ENCODE measurements around the gene AP1AR.

AP1AR gene

GRCh38 chr4:112282860-112283667, 51.5 kb downstream of the AP1AR start:
- Histone ChIP-seq H3K9me3 (ENCODE audit: low read length) (peaks cover 3% of the 10 kb centered on the region; the same call in 1 of the 2 replicates), H3K4me1 (ENCODE audit: insufficient read depth, low read length, severe bottlenecking) (peaks cover 78% of the 10 kb centered on the region), H4K20me1 (ENCODE audit: insufficient read depth, low read length) (no peaks in the 10 kb centered on the region), H3K9ac (ENCODE audit: low read length) (peak overlapping the region; percentile 100), H3K27ac (ENCODE audit: low read depth, low read length, poor library complexity, severe bottlenecking) (peak overlapping the region; percentile 99), H2AFZ (ENCODE audit: low read length) (no peak overlapping the region), H3K79me2 (ENCODE audit: insufficient read depth, low read length) (peaks cover 71% of the 10 kb centered on the region), H3K4me3 (ENCODE audit: low read depth, low read length, poor library complexity, severe bottlenecking) (peak overlapping the region; percentile 99), H3F3A (ENCODE audit: insufficient read depth, low read length) (peaks cover 5% of the 10 kb centered on the region; the same call in 1 of the 2 replicates), H3K9me2 (ENCODE audit: low read depth, low read length) (no peaks in the 10 kb centered on the region), H3K4me2 (ENCODE audit: low read length) (peak overlapping the region; percentile 68), H3K36me3 (ENCODE audit: insufficient read depth, low read length) (peaks cover 47% of the 10 kb centered on the region), H3K27me3 (ENCODE audit: insufficient read depth, low read length) (no peaks in the 10 kb centered on the region)
- TF ChIP-seq, protein P1, sequence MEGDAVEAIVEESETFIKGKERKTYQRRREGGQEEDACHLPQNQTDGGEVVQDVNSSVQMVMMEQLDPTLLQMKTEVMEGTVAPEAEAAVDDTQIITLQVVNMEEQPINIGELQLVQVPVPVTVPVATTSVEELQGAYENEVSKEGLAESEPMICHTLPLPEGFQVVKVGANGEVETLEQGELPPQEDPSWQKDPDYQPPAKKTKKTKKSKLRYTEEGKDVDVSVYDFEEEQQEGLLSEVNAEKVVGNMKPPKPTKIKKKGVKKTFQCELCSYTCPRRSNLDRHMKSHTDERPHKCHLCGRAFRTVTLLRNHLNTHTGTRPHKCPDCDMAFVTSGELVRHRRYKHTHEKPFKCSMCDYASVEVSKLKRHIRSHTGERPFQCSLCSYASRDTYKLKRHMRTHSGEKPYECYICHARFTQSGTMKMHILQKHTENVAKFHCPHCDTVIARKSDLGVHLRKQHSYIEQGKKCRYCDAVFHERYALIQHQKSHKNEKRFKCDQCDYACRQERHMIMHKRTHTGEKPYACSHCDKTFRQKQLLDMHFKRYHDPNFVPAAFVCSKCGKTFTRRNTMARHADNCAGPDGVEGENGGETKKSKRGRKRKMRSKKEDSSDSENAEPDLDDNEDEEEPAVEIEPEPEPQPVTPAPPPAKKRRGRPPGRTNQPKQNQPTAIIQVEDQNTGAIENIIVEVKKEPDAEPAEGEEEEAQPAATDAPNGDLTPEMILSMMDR (IDR thresholded peaks at IDR 0.05; ENCODE audit: low read length) = no peak
- TF ChIP-seq EZH2 (IDR thresholded peaks at IDR 0.05; ENCODE audit: borderline replicate concordance, low read length) = no peak

DNA sequence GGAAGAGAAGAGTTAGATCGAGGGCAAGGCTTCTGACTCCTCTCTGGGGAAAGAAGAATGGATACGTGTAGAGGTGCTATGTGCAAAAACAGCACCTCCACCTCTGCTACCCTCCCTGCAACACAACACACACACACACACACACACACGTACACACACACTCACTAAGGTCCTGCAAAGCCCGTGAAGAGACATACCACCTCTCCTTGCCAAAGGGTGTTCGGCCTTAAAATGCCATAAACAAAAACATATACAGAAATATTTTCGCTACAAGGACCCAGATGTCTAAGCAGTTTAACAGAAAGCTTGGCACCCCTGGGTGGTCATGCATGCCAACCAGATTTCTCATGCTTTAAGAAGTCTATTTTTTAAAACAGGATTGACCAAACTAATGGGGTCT, 52.6 kb downstream of the AP1AR start:
- peak overlapping the region; percentile 99 for H3K27ac ChIP-seq (ENCODE audit: low read depth, low read length, poor library complexity, severe bottlenecking)
- H3K9ac ChIP-seq (ENCODE audit: low read length) = peak overlapping the region; percentile 100
- H3K79me2 ChIP-seq (ENCODE audit: insufficient read depth, low read length) = peaks cover 60% of the 10 kb centered on the region

GRCh38 chr4:112284662-112285411, 53.2 kb downstream of the AP1AR start:
- H3K9ac ChIP-seq (ENCODE audit: low read length) = peak overlapping the region; percentile 100
- H4K20me1 ChIP-seq (ENCODE audit: insufficient read depth, low read length) = no peaks in the 10 kb centered on the region
- no peaks in the 10 kb centered on the region for H3K9me2 ChIP-seq (ENCODE audit: low read depth, low read length)
- TF ChIP-seq, protein P1 (IDR thresholded peaks at IDR 0.05; ENCODE audit: low read length) = no peak
- TF ChIP-seq EZH2 (IDR thresholded peaks at IDR 0.05; ENCODE audit: borderline replicate concordance, low read length) = no peak
- peak overlapping the region; percentile 68 for H3K4me2 ChIP-seq (ENCODE audit: low read length)
- peaks cover 5% of the 10 kb centered on the region; the same call in 1 of the 2 replicates for H3F3A ChIP-seq (ENCODE audit: insufficient read depth, low read length)
- peaks cover 42% of the 10 kb centered on the region for H3K36me3 ChIP-seq (ENCODE audit: insufficient read depth, low read length)
- peaks cover 79% of the 10 kb centered on the region for H3K4me1 ChIP-seq (ENCODE audit: insufficient read depth, low read length, severe bottlenecking)
- H3K27ac ChIP-seq (ENCODE audit: low read depth, low read length, poor library complexity, severe bottlenecking) = peak overlapping the region; percentile 99
- H3K9me3 ChIP-seq (ENCODE audit: low read length) = peaks cover 3% of the 10 kb centered on the region; the same call in 1 of the 2 replicates
- H3K27me3 ChIP-seq (ENCODE audit: insufficient read depth, low read length) = no peaks in the 10 kb centered on the region
- no peak overlapping the region for H2AFZ ChIP-seq (ENCODE audit: low read length)
- peaks cover 56% of the 10 kb centered on the region for H3K79me2 ChIP-seq (ENCODE audit: insufficient read depth, low read length)
- H3K4me3 ChIP-seq (ENCODE audit: low read depth, low read length, poor library complexity, severe bottlenecking) = peak overlapping the region; percentile 99

More for the DNA sequence above, 52.6 kb downstream of the AP1AR start:
- Histone ChIP-seq H3K9me2 (ENCODE audit: low read depth, low read length) (no peaks in the 10 kb centered on the region), H3K4me3 (ENCODE audit: low read depth, low read length, poor library complexity, severe bottlenecking) (peak overlapping the region; percentile 99), H3K36me3 (ENCODE audit: insufficient read depth, low read length) (peaks cover 42% of the 10 kb centered on the region), H3K4me1 (ENCODE audit: insufficient read depth, low read length, severe bottlenecking) (peaks cover 79% of the 10 kb centered on the region), H3F3A (ENCODE audit: insufficient read depth, low read length) (peaks cover 5% of the 10 kb centered on the region; the same call in 1 of the 2 replicates), H3K4me2 (ENCODE audit: low read length) (peak overlapping the region; percentile 68), H4K20me1 (ENCODE audit: insufficient read depth, low read length) (no peaks in the 10 kb centered on the region), H2AFZ (ENCODE audit: low read length) (no peak overlapping the region), H3K27me3 (ENCODE audit: insufficient read depth, low read length) (no peaks in the 10 kb centered on the region), H3K9me3 (ENCODE audit: low read length) (peaks cover 3% of the 10 kb centered on the region; the same call in 1 of the 2 replicates)
- TF ChIP-seq, protein P1 (IDR thresholded peaks at IDR 0.05; ENCODE audit: low read length) = no peak
- no peak for TF ChIP-seq EZH2 (IDR thresholded peaks at IDR 0.05; ENCODE audit: borderline replicate concordance, low read length)

Measured in OCI-LY1 (cell line).